Measurements from ENCODE around the gene LMO7.
"Not testable (repeated sequence)": the region's sequence is repeated elsewhere in the genome, so short reads cannot be mapped to it uniquely, and the experiment has no call there.

LMO7 gene

GRCh38 chr13:75769141-75769905 is 133.2 kb downstream of the LMO7 start:
- in situ Hi-C loops (cut with MboI; ENCODE audit: low sequenced_read_pairs): no loop called here

- in situ Hi-C loops (cut with MboI; ENCODE audit: low sequenced_read_pairs): no loop called here
These were observed 134.0 kb downstream of the LMO7 start for GRCh38 chr13:75770164-75770563.

- in situ Hi-C loops (cut with MboI; ENCODE audit: low sequenced_read_pairs): no loop called here
These were observed 134.5 kb downstream of the LMO7 start for GRCh38 chr13:75770592-75771011.

DNA sequence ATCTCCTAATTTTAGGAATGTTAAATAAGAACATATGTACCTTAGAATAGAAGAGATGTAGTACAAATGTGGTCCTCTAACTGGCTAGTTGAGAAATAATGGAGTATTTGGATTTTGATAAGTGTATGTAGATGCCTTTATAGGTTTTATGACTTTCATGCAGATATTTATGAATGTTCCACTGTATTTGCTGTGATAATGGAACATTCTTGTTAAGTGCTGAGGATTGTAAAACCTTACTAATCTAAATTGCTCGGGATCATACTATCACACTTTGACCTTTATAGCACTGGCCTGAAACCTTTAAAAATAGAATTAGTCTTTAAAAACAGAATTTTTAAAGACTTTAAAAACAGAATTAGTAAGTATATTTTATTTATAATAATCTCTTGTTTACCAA is 135.1 kb downstream of the LMO7 start:
- in situ Hi-C loops (cut with MboI; ENCODE audit: low sequenced_read_pairs): no loop called here

GRCh38 chr13:75771818-75772217 is 135.7 kb downstream of the LMO7 start:
- in situ Hi-C loops (cut with MboI; ENCODE audit: low sequenced_read_pairs): no loop called here

DNA sequence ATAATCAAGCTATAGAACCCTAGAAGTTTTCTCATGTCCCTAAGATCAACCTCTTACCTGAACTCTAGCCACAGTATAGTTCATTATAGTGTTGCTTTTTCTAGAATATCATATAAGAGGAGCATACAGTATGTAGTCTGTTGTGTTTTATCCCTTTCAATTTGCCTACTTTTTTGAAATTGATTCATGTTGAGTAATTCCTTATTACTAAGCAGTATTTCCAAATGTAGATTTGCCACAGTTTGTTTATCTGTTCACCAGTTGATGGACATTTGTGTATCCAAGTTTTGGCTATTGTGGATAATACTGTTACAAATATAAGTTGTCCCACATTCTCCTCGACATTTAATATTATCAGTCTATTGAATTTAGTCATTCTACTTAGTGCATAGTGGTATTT is 138.0 kb downstream of the LMO7 start:
- in situ Hi-C loops (cut with MboI; ENCODE audit: low sequenced_read_pairs): no loop called here

DNA sequence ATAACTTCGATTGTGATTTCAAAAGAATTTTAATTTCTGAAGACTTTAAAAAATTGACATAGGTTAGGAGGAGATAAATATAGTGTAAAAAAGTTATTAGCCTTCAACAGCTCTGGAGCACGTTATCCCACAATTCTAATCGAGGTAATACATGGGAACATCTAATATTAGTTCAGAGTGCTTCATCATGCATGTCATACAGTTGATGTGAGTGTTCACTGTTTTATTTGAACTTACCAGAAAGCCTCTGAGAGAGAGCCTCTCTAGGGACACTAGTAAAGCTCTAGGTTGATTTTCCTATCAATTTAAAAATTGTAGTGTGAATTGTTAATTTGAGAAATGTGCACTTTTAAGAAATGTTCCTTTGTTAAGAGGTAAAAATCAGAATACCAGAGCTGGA is 140.4 kb downstream of the LMO7 start:
- in situ Hi-C loops (cut with MboI; ENCODE audit: low sequenced_read_pairs): no loop called here

DNA sequence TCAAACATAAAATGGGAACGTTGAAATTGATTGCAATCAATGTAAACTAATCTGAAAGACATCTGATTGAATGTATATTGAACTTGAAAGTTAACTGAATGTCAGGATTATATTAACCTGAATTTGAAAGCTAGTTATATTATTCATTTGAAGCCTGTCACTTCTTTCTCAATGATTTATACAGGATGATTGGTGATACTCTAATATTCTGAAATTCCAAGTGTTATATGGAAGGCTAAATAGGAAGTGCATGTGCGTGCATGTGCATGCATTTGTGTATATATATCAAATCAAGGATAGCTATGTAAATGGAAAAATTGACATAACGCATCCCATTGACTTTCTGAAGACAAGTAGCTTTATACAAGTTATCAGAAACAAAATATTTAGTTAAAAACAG is 143.3 kb downstream of the LMO7 start:
- in situ Hi-C loops (cut with MboI; ENCODE audit: low sequenced_read_pairs): no loop called here

- in situ Hi-C loops (cut with MboI; ENCODE audit: low sequenced_read_pairs): not testable (repeated sequence)
These were observed 144.0 kb downstream of the LMO7 start for GRCh38 chr13:75780103-75780502.

DNA sequence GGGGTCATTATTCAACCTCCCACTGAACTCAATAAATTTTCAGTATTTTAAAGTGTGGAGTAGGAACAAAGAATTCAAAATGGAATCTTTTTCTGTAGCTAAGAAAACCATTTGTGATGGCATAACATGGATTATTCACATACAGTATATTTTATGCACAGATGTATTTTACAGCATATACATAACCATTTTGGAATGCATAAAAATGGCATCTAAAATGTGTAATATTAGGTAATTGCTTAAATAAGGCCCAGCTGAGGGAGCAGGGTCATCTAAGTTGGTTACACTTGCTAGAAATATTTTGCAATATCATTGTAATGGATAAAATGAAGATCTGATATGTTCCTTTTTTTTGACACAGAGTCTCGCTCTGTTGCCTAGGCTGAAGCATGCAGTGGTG is 146.9 kb downstream of the LMO7 start:
- in situ Hi-C loops (cut with MboI; ENCODE audit: low sequenced_read_pairs): no loop called here

DNA sequence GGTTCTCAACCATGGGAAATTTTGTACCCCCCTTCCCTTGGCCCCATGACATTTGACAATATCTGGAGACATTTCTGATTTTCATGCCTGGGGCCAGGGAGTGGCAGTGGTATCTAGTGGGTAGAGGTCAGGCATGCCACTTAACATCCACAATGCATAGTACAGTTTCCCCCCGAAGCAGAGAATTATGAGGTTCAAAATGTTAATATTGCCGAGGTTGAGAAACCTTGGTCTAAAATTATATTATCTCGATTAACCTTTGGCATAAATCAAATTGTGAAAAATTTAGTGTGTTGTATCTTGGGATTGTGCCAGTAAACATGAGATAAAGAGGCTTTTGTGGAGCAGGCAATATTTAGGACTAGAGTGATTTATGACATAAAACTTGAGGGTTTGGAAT is 147.9 kb downstream of the LMO7 start:
- in situ Hi-C loops (cut with MboI; ENCODE audit: low sequenced_read_pairs): no loop called here

- in situ Hi-C loops (cut with MboI; ENCODE audit: low sequenced_read_pairs): no loop called here
These were observed 149.0 kb downstream of the LMO7 start for GRCh38 chr13:75785130-75785529.

DNA sequence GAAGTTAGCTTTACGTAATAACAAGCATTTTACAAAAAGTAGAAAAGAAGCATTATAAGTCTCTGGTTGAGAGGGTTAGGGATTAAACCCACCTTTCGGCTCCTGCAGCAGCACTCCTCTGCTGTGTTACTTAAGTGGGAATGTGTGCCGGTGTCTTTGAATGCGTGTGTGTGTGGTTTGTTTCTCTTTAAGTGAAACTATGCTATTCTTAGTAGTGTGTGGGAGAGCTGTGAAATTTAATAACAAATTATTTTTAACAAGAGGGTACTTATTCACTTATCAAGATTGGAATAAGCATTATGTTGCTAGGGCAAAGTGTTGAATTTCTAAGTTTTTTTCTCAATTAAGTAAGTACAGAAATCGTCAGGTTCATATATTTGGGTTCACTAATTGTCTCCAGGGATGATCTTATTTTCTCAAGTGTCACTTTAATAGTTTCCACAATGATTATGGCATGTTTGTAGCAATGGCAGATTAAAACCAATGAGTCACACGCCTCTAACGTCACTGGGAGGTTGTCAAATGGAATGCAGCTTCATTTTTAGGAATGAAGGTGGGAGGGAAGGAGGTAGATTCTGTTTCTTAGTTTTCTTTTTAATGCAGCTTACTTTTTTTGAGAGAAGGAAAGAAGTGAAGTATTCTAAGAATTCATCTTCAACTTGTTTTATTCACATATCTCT is 151.3 kb downstream of the LMO7 start:
- in situ Hi-C loops (cut with MboI; ENCODE audit: low sequenced_read_pairs): no loop called here

- in situ Hi-C loops (cut with MboI; ENCODE audit: low sequenced_read_pairs): no loop called here
These were observed 152.4 kb downstream of the LMO7 start for GRCh38 chr13:75788481-75788981.

DNA sequence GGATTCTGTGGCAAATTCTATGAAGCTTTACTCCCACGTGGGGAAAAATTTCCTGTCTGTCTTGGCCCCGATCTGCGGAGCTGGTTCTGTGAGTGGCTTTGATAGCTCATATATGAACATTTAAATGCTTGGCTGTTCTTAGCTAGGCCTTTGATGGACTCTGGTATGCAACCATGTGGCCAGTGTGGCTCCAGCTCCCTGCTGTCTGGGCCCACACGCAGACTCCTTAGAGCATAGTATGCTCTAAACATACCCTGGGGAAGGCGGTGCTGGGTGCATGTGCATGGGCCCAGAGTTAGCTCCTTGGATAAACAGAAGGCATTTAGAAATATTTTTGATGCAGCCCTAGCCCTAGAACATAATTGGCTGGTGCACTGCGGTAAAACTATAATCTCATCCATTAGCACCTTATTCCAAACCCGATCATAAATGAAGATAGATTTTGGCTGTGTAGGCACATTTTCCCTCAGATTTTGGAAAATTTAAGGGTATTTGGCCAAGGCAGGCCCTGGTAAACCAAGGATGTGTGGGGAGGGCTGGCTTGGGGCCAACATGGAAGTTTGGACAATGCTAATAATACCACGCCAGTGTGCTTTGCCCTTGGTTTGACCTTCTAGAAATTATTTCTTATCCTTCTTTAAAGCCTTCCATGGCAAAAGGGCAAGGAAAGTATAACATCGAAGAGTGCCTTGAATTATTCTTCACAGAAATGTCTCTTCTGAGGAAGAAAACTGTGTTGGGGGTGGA is 153.5 kb downstream of the LMO7 start:
- in situ Hi-C loops (cut with MboI; ENCODE audit: low sequenced_read_pairs): no loop called here

GRCh38 chr13:75790198-75790970 is 154.3 kb downstream of the LMO7 start:
- in situ Hi-C loops (cut with MboI; ENCODE audit: low sequenced_read_pairs): no loop called here

DNA sequence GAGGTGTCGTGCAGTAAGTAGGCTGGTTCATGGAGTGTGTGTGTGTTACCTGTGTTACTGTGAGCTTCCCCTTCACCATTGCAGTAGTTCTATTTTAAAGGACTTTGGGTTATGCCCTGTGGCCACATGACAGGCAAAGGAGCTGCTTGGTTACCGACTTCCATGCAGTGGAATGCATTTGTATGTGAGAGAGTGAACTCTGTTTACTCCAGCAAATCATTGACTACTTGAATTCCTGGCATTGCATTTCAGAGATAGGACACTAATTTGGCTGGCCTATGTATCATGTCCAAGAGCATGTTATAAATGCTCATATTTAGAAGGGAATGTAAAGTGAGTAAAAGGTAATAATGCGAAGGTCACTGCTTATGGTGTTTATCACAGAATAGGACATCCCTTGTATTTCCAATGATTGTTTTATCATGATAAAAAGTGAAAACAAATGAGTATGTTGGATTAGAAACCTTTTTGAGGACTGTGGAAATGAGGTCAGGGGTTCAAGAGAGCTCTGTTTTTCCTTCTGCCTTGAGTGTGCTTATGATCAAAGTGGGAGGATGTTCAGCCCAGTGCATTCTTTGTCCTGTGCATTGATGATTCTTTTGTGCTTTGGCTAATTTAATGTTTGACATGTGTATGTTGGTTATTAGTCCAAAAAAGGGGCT is 156.5 kb downstream of the LMO7 start:
- in situ Hi-C loops (cut with MboI; ENCODE audit: low sequenced_read_pairs): no loop called here

GRCh38 chr13:75793188-75793567 is 157.0 kb downstream of the LMO7 start:
- in situ Hi-C loops (cut with MboI; ENCODE audit: low sequenced_read_pairs): not testable (repeated sequence)

- in situ Hi-C loops (cut with MboI; ENCODE audit: low sequenced_read_pairs): no loop called here
These were observed 158.5 kb downstream of the LMO7 start for GRCh38 chr13:75794663-75795062.

DNA sequence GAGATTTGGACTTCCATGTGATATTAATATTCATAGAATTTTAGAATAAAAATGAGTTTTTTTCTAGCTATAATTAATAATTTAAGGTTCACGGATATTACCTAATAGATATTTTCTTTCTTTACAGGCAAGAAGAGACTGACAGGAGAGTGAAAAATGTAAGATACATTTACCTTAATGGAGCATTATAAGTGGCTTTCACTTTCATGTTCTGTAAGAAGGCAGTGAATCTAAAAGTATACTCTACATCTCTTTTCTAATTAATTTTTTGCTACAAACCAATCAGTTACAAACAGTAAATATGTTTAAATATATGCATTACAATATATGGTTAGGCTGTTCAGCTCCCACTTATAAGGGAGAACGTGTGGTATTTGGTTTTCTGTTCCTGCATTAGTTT is 159.1 kb downstream of the LMO7 start:
- in situ Hi-C loops (cut with MboI; ENCODE audit: low sequenced_read_pairs): no loop called here
